Measurements from ENCODE around the gene RFX8. TPM values are rescaled to one million over a fixed set of nuclear protein-coding genes. Genes with fewer than 3 reads are reported as not detected.

RFX8 gene
- polyA plus RNA-seq, 1 of the 3 experiments (the other 2 are of a cell fraction) = 0.07 TPM

DNA sequence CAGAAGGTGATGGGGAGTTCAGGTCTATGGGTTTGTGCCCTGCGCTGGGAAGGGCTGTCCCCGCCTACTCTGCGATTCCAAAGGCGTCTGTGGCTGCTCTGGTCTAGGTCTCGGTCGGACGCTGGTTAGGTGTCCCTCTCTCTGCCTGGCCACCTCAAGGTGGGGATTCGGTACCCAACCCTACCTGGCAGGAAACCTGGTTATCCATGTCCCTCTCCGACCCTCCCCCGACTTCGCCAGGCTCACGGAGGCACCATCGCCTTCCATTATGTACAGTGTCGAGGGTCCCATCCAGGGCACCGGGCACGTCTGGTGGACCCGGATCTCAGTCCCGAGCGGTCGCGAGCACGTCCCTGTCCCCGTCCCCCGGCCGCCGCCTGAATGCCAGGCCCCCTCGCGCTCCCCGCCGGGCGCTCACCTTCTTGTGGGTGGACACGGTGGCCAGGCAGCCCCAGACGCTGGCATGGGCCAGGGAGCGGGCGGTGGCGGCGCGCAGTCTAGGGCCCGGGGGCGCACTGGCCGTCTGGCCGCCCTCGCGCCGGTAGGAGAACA lies 88.2 kb downstream of the RFX8 start:
- Histone ChIP-seq H2AFZ (ENCODE audit: low read depth) (peak overlapping the region; percentile 82; the same call in 1 of the 2 replicates), H3K27me3 (ENCODE audit: insufficient read depth) (peaks cover 5% of the 10 kb centered on the region; the same call in 1 of the 2 replicates), H3K4me1 (ENCODE audit: control insufficient read depth in 1 of 2, insufficient read depth in 2 of 2, low read depth in 1 of 2, low read length in 1 of 2) (peaks cover 0 to 11% of the 10 kb centered on the region in 2 experiments; a peak in 1 of 4 replicates), H3K9me3 (no peaks in the 10 kb centered on the region), H3K4me3 (ENCODE audit: low read depth in 2 of 2, low read length in 1 of 2) (peak overlapping the region; percentile 61 to 66), H3K4me2 (peak overlapping the region; percentile 97), H3K79me2 (ENCODE audit: insufficient read depth) (no peaks in the 10 kb centered on the region), H3K9me2 (no peaks in the 10 kb centered on the region), H3K36me3 (replicated peaks in 1 of 2; ENCODE audit: control insufficient read depth in 1 of 2, insufficient read depth in 2 of 2, low read length in 1 of 2) (no peaks in the 10 kb centered on the region), H3K27ac (ENCODE audit: low read depth in 2 of 2, low read length in 1 of 2) (no peak overlapping the region), H3F3A (replicated peaks; ENCODE audit: insufficient read depth) (peaks cover 7% of the 10 kb centered on the region), H3K9ac (no peak overlapping the region), H4K20me1 (ENCODE audit: insufficient read depth) (no peaks in the 10 kb centered on the region)
- DNase-seq = peak; percentile 77
- ChIA-PET POLR2A (interaction anchor here (1.2 to 1.3 kb wide), 2 partner anchors 14 to 78 kb away, joined by 3 to 4 read pairs; partner anchors contain the start of gene RNF149), CTCF (interaction anchor here (0.7 to 3.7 kb wide), 31 partner anchors 10 to 854 kb away, joined by 3 to 34 read pairs (median 4); partner anchors contain the start of gene RNF149)
- TF ChIP-seq RFX5 (IDR thresholded peaks at IDR 0.05; ENCODE audit: low read length) (no peak), GATA2 (CRISPR knock-in tag; IDR thresholded peaks at IDR 0.05) (no peak), EZH2phosphoT487 (IDR thresholded peaks at IDR 0.05; ENCODE audit: borderline replicate concordance, low read depth) (no peak), GABPA (IDR thresholded peaks at IDR 0.05; ENCODE audit: low read depth) (no peak)
- TF ChIP-seq, protein P1, sequence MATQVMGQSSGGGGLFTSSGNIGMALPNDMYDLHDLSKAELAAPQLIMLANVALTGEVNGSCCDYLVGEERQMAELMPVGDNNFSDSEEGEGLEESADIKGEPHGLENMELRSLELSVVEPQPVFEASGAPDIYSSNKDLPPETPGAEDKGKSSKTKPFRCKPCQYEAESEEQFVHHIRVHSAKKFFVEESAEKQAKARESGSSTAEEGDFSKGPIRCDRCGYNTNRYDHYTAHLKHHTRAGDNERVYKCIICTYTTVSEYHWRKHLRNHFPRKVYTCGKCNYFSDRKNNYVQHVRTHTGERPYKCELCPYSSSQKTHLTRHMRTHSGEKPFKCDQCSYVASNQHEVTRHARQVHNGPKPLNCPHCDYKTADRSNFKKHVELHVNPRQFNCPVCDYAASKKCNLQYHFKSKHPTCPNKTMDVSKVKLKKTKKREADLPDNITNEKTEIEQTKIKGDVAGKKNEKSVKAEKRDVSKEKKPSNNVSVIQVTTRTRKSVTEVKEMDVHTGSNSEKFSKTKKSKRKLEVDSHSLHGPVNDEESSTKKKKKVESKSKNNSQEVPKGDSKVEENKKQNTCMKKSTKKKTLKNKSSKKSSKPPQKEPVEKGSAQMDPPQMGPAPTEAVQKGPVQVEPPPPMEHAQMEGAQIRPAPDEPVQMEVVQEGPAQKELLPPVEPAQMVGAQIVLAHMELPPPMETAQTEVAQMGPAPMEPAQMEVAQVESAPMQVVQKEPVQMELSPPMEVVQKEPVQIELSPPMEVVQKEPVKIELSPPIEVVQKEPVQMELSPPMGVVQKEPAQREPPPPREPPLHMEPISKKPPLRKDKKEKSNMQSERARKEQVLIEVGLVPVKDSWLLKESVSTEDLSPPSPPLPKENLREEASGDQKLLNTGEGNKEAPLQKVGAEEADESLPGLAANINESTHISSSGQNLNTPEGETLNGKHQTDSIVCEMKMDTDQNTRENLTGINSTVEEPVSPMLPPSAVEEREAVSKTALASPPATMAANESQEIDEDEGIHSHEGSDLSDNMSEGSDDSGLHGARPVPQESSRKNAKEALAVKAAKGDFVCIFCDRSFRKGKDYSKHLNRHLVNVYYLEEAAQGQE (IDR thresholded peaks at IDR 0.05; ENCODE audit: low read depth, low read length) = no peak
- TF ChIP-seq, protein P2, sequence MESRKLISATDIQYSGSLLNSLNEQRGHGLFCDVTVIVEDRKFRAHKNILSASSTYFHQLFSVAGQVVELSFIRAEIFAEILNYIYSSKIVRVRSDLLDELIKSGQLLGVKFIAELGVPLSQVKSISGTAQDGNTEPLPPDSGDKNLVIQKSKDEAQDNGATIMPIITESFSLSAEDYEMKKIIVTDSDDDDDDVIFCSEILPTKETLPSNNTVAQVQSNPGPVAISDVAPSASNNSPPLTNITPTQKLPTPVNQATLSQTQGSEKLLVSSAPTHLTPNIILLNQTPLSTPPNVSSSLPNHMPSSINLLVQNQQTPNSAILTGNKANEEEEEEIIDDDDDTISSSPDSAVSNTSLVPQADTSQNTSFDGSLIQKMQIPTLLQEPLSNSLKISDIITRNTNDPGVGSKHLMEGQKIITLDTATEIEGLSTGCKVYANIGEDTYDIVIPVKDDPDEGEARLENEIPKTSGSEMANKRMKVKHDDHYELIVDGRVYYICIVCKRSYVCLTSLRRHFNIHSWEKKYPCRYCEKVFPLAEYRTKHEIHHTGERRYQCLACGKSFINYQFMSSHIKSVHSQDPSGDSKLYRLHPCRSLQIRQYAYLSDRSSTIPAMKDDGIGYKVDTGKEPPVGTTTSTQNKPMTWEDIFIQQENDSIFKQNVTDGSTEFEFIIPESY (IDR thresholded peaks at IDR 0.05; ENCODE audit: borderline replicate concordance, low read depth) = no peak
- TF ChIP-seq, protein P3, sequence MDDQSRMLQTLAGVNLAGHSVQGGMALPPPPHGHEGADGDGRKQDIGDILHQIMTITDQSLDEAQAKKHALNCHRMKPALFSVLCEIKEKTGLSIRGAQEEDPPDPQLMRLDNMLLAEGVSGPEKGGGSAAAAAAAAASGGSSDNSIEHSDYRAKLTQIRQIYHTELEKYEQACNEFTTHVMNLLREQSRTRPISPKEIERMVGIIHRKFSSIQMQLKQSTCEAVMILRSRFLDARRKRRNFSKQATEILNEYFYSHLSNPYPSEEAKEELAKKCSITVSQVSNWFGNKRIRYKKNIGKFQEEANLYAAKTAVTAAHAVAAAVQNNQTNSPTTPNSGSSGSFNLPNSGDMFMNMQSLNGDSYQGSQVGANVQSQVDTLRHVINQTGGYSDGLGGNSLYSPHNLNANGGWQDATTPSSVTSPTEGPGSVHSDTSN (IDR thresholded peaks at IDR 0.05) = no peak
- TF ChIP-seq, protein P4, sequence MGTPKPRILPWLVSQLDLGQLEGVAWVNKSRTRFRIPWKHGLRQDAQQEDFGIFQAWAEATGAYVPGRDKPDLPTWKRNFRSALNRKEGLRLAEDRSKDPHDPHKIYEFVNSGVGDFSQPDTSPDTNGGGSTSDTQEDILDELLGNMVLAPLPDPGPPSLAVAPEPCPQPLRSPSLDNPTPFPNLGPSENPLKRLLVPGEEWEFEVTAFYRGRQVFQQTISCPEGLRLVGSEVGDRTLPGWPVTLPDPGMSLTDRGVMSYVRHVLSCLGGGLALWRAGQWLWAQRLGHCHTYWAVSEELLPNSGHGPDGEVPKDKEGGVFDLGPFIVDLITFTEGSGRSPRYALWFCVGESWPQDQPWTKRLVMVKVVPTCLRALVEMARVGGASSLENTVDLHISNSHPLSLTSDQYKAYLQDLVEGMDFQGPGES (IDR thresholded peaks at IDR 0.05; ENCODE audit: low read depth, low read length) = no peak
- TF ChIP-seq, protein P5, sequence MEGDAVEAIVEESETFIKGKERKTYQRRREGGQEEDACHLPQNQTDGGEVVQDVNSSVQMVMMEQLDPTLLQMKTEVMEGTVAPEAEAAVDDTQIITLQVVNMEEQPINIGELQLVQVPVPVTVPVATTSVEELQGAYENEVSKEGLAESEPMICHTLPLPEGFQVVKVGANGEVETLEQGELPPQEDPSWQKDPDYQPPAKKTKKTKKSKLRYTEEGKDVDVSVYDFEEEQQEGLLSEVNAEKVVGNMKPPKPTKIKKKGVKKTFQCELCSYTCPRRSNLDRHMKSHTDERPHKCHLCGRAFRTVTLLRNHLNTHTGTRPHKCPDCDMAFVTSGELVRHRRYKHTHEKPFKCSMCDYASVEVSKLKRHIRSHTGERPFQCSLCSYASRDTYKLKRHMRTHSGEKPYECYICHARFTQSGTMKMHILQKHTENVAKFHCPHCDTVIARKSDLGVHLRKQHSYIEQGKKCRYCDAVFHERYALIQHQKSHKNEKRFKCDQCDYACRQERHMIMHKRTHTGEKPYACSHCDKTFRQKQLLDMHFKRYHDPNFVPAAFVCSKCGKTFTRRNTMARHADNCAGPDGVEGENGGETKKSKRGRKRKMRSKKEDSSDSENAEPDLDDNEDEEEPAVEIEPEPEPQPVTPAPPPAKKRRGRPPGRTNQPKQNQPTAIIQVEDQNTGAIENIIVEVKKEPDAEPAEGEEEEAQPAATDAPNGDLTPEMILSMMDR (IDR thresholded peaks at IDR 0.05) = no peak
- WGBS (ENCODE audit: low lambda C conversion rate) = 10% methylated on average over 11 of the region's 45 CpGs

Data from SK-N-SH (cell line).